ENCODE results near the gene RALY. TPM values are rescaled to one million over a fixed set of nuclear protein-coding genes. Genes with fewer than 3 reads are reported as not detected.
"Not testable (repeated sequence)": the region's sequence is repeated elsewhere in the genome, so short reads cannot be mapped to it uniquely, and the experiment has no call there.

RALY gene
- total RNA-seq, 1 experiment from 2014 or later = 99.9 TPM

DNA sequence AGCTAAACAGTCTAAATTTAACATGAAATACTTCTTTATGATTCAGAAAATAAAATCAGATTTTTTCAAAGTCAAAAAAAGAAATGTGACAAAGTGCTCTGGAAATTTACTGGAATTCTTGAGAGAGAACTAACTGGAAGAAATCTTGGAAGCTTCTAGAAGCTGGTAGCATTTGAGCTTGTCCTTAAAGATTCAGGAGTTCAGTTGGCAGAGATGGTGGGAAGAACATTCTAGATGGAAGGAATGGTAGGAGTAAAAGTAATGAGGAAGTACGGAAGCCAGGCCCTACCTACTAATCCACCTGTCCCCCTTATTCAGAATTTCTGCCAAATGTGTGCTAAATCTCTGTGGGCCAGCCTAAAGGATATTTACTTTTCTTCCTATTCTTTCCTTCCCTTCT, 21.2 kb downstream of the RALY start:
- DNase-seq (ENCODE audit: extremely low read depth, low read depth) = no peak

- DNase-seq (ENCODE audit: extremely low read depth, low read depth) = no peak
Measured at GRCh38 chr20:34015401-34016335, 22.0 kb downstream of the RALY start.

GRCh38 chr20:34016736-34017135, 23.0 kb downstream of the RALY start:
- DNase-seq (ENCODE audit: extremely low read depth, low read depth) = no peak

DNA sequence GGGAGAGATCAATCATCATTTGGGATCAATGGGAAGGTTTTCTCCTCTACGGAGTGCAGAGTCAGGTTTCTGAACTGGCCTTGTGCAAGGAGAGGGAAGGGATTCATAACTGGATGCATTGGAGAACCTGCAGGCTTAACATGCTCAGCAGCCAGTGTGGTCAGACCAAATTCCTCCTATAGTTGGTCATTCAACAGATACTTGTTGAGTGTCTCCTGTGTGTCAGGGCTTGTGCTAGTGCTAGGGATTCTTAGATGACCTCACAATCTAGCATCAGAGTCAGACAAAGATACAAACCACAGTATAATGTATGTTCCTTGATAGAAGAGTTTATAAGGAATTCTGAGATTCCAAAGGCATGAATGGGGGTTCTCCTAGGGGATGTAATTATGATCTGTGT, 23.9 kb downstream of the RALY start:
- no peak for DNase-seq (ENCODE audit: extremely low read depth, low read depth)

DNA sequence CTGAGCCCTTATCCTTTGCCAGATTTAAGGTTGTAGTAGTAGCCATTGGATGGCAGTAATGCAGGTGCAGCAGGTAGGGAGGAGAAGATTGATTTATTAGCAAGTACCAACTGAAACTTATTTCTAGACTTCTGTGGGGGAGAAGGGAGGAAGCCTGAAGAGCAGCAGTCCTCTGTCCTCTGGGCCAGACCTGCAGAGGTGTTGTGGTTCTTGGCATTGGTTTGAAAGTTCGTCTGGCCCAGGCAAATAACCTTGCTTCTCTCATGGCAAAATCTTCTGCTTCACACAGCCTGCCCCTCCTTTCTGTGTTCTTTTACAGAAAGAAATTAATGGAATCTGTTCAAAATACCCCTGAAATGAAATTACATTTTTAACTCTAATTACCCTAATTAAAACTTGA, 24.5 kb downstream of the RALY start:
- DNase-seq (ENCODE audit: extremely low read depth, low read depth) = no peak

DNA sequence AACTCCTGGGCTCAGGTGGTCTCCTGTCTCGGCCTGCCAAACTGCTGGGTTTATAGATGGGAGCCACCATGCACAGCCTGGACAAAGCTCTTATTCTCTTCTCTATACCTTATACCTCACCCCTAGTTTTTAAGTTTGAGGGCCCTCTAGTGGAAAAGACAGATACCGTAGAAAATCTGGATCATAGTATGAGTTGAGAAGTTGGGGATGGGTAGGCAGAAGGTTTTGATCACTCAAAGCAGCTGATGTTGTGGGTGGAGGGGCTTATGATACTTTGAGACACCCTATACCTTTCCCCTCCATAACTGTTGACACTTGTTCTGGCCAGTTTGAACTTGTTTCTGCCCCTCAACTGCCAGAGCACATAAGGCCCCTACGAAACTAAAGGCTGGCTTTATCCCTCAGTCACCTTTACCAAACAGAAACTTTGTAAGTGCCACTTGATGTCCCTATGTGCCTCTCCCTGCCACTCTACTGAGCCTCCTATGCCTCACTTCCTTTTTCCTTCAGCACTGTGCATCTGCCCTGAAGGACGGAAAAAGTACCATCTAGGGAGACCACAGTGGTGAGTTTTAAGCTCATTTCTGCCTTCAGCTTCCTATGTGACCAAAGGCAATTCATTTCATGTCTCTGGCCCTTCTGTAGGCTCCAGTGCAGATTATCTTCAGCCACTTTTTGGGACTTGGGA, 28.6 kb downstream of the RALY start:
- DNase-seq (ENCODE audit: extremely low read depth, low read depth) = peak; percentile 46

DNA sequence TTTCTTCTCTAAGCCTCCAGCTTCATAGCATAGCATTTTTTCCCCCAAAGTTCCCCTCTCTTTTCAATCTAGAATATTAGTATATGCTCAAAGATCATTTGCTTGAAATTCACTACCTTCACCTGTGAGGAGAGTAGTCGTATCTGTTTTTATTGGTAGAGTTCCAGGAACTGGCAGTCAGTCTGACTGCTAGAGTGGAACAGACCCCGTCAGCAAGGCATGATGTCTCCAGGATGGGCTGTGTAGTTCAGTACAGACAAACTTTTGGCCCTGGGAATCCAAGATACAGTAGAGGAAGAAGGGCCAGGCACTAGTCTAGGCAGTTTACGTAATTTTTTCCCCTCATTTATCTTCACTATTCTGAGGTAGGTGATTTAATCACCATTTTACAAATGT, 29.1 kb downstream of the RALY start:
- DNase-seq (ENCODE audit: extremely low read depth, low read depth) = no peak

- DNase-seq (ENCODE audit: extremely low read depth, low read depth) = no peak
Measured at GRCh38 chr20:34023937-34024722, 30.4 kb downstream of the RALY start.

GRCh38 chr20:34024723-34025351, 31.1 kb downstream of the RALY start:
- no peak for DNase-seq (ENCODE audit: extremely low read depth, low read depth)

DNA sequence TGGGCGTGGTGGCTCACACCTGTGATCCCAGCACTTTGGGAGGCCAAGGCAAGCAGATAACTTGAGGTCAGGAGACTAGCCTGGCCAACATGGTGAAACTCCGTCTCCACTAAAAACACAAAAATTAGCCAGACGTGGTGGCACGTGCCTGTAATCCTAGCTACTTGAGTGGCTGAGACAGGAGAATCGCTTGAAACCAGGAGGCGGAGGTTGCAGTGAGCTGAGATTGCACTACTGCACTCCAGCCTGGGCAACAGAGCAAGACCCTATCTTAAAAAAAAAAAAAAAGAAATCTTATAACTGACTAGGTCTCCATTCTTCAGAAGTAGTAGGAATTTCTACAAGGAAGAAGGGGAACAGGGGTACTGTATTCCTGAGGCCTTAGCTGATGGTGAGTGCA, 34.3 kb downstream of the RALY start:
- DNase-seq (ENCODE audit: extremely low read depth, low read depth) = not testable (repeated sequence)

- no peak for DNase-seq (ENCODE audit: extremely low read depth, low read depth)
Measured at GRCh38 chr20:34029415-34029814, 35.7 kb downstream of the RALY start.

DNA sequence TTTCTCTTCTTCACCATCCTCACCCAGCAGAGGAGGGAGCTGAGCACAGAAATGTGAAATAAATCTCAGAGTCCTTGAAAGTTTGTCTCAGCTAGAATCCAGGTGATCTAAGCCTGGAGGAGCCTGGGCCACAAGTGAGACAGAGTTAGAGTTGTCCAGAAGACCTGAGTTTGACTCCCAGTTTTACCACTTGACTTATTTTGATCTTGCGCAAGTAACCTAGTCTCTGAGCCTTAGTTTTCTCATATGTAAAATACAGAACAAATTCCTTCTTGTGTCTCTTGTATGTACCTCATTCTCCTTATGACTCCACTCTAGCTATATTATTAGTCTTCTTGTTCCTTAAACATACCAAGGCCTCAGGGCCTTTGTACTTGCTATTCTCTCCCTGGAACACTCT, 36.7 kb downstream of the RALY start:
- no peak for DNase-seq (ENCODE audit: extremely low read depth, low read depth)

GRCh38 chr20:34033903-34034302, 40.2 kb downstream of the RALY start:
- no peak for DNase-seq (ENCODE audit: extremely low read depth, low read depth)

DNA sequence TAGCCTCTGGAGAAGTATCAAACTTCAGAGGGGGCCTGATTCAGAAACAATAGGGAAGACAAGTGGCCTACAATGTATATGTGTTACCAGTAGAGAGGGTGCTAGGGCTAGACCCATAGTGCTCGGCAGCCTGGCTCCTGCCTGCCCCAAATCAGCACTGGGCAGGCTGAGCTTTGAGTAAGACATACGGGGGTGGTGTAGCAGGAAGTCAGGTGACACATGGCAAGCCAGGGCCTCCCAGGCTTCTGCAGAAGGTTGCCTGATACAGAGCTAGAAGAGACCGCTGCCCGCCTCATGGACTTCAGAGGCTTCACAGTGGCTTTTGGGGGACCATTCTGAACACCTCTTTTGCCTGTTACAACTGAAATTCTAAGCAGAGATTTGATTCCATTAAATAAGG, 43.4 kb downstream of the RALY start:
- no peak for DNase-seq (ENCODE audit: extremely low read depth, low read depth)

- no peak for DNase-seq (ENCODE audit: extremely low read depth, low read depth)
Measured at GRCh38 chr20:34037767-34038166, 44.1 kb downstream of the RALY start.

GRCh38 chr20:34040300-34040995, 46.7 kb downstream of the RALY start:
- no peak for DNase-seq (ENCODE audit: extremely low read depth, low read depth)

DNA sequence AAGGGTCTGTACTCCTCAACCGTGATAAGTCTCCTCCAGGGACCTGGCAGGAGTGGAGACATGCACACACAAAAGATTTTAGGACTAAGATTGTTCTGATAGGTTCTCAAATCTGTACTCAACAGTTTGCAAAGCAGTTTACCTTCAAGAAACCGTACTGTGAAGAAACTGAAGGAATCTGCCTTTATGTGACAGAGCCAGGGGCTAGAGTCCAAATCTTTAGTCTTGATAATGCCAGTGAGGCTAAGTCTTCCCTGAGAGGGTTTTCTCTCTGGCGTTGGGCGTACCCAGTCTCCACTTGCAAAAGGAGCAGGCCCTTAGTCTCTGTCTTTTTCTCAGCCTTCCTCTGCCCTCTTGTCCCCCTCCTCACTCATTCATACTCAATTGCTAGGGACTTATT, 47.5 kb downstream of the RALY start:
- no peak for DNase-seq (ENCODE audit: extremely low read depth, low read depth)

- DNase-seq (ENCODE audit: extremely low read depth, low read depth) = no peak
Measured at GRCh38 chr20:34042262-34042661, 48.6 kb downstream of the RALY start.

DNA sequence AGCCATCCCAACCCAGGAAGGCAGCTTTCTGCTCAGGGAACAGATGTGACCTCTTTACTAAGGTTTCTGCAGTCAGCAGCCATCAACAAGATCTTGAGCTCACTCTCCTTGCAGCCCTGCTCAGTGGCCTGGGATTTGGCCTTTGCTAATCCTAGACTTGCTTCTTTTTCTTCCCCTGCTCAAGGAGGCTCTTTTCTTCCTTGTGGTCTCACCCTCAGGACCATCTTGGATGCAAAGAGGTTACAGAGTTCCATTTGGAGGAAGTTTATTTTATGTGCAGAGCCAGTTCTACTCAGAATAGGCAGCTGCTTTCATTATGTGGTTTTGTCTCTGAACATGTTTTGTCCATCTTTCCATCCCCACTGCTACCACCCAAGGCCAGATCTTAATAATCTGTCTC, 49.3 kb downstream of the RALY start:
- no peak for DNase-seq (ENCODE audit: extremely low read depth, low read depth)

GRCh38 chr20:34045294-34045693, 51.6 kb downstream of the RALY start:
- no peak for DNase-seq (ENCODE audit: extremely low read depth, low read depth)

All from NCI-H460 (cell line).